ENCODE results near the gene BCAR3.
"Not testable (repeated sequence)": the region's sequence is repeated elsewhere in the genome, so short reads cannot be mapped to it uniquely, and the experiment has no call there.

The BCAR3 gene

GRCh38 chr1:93574511-93574910, 107.1 kb downstream of the BCAR3 start:
- DNase-seq = no peak

- no peak for DNase-seq
Observed at GRCh38 chr1:93573940-93574469, 107.6 kb downstream of the BCAR3 start.

- no peak for DNase-seq
Observed at GRCh38 chr1:93571623-93572310, 109.9 kb downstream of the BCAR3 start.

GRCh38 chr1:93569489-93569888, 112.1 kb downstream of the BCAR3 start:
- no peak for DNase-seq

GRCh38 chr1:93567255-93567918, 114.2 kb downstream of the BCAR3 start:
- peak; percentile 81 for DNase-seq

- DNase-seq = no peak
Observed at GRCh38 chr1:93566227-93566626, 115.4 kb downstream of the BCAR3 start.

- no peak for DNase-seq
Observed at GRCh38 chr1:93565496-93566206, 116.0 kb downstream of the BCAR3 start.

GRCh38 chr1:93559695-93560094, 121.9 kb downstream of the BCAR3 start:
- DNase-seq = no peak

- DNase-seq = peak; percentile 68
Observed at GRCh38 chr1:93559045-93559444, 122.6 kb downstream of the BCAR3 start.

- DNase-seq = no peak
Observed at GRCh38 chr1:93556291-93556690, 125.3 kb downstream of the BCAR3 start.

GRCh38 chr1:93554883-93555872, 126.5 kb downstream of the BCAR3 start:
- no peak for DNase-seq

GRCh38 chr1:93553886-93554490, 127.6 kb downstream of the BCAR3 start:
- DNase-seq = not testable (repeated sequence)

- DNase-seq = no peak
Observed at GRCh38 chr1:93552741-93553455, 128.7 kb downstream of the BCAR3 start.

- DNase-seq = no peak
Observed at GRCh38 chr1:93549811-93550210, 131.8 kb downstream of the BCAR3 start.

- DNase-seq = no peak
Observed at GRCh38 chr1:93549131-93549530, 132.5 kb downstream of the BCAR3 start.

GRCh38 chr1:93546162-93546863, 135.3 kb downstream of the BCAR3 start:
- no peak for DNase-seq

GRCh38 chr1:93542398-93542797, 139.2 kb downstream of the BCAR3 start:
- no peak for DNase-seq

- DNase-seq = no peak
Observed at GRCh38 chr1:93541045-93541444, 140.6 kb downstream of the BCAR3 start.

GRCh38 chr1:93537924-93538323, 143.7 kb downstream of the BCAR3 start:
- no peak for DNase-seq

- no peak for DNase-seq
Observed at GRCh38 chr1:93537396-93537795, 144.2 kb downstream of the BCAR3 start.

- DNase-seq = no peak
Observed at GRCh38 chr1:93533677-93534076, 148.0 kb downstream of the BCAR3 start.

Measured in OCI-M1 (cell line).